Measurements from ENCODE around the gene CUX1.

Gene CUX1

GRCh38 chr7:102272075-102272916, 454.9 kb downstream of the CUX1 start:
- peak; percentile 78 for DNase-seq (ENCODE audit: low read depth)

DNA sequence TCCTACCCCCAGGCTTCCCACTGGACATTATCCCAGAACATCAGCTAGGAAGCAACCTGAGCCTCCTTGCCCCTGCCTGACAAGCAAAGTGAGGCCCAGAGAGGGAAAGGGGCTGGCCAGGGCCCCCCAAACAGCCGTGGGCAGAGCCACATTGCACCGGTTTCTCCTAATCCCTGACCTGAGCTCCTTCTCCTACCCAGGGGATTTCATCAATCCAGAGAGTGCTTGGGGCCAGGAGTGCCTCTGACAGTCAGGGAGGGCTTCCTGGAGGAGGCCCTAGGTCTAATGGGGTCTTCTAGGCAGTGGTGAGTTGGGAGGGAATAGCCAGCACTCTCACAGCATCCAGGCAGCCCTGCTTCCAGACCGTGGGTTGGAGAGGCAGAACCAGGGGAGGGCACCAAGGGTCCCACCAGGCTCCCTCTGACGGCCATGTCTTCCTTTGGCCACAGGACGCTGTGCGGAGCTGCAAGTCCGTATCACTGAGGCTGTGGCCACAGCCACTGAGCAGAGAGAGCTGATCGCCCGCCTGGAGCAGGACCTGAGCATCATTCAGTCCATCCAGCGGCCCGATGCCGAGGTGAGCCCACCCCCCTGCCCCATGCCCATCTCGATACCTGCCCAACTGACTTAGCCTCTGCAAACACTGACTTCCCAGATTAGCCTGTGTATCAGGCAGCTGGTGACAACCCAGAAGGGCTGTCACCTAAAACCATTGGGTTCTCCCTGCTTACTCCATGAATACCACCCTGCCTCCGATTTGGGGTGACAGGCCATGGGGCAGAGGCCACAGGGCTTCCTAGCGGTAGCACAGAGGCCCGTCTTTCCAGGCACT, 455.7 kb downstream of the CUX1 start:
- no peak for DNase-seq (ENCODE audit: low read depth)

- DNase-seq (ENCODE audit: low read depth), result peak; percentile 78
Observed at GRCh38 chr7:102273749-102274712, 456.6 kb downstream of the CUX1 start.

DNA sequence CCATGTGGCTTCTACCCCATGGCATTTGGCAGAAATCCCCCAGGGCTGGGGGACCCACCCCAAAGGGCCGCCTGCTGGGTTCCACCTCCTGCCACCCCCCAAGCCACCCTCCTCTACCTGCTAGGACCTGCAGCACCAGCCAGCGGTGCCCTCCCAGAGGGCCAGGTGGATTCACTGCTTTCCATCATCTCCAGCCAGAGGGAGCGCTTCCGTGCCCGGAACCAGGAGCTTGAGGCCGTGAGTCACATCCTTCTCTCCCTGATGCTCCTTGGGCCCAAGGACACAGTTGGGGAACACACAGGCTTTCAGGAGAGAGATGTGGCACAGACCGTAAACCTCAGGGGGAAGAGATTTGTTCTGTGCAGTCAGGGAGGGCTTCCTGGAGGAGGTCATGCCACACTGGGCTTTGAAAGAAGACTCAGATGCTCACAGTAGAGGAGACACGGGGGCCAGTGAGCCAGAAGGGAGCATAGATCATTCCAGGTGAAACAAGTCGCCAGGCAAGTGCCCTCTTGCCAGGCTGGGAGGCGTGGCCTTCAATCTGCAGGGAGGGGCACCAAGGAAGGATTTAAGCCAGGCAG, 457.8 kb downstream of the CUX1 start:
- peak; percentile 22 for DNase-seq (ENCODE audit: low read depth)

DNA sequence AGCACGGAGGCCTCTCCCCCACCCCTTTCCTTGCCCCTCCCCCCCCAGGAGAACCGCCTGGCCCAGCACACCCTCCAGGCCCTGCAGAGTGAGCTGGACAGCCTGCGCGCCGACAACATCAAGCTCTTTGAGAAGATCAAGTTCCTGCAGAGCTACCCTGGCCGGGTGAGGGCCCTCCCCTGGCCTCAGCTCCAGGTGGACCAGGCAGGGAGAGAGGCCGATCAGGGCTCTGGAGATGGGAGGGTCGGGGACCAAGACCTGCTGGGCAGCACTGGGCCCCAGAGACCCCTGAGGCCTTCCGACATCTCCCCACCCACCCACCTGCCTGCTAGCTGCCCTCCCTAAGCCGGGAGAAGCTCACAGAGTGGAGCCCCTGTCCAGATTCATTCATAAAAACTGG, 460.5 kb downstream of the CUX1 start:
- DNase-seq (ENCODE audit: low read depth), result no peak

- peak; percentile 35 for DNase-seq (ENCODE audit: low read depth)
Observed at GRCh38 chr7:102279537-102280400, 462.3 kb downstream of the CUX1 start.

DNA sequence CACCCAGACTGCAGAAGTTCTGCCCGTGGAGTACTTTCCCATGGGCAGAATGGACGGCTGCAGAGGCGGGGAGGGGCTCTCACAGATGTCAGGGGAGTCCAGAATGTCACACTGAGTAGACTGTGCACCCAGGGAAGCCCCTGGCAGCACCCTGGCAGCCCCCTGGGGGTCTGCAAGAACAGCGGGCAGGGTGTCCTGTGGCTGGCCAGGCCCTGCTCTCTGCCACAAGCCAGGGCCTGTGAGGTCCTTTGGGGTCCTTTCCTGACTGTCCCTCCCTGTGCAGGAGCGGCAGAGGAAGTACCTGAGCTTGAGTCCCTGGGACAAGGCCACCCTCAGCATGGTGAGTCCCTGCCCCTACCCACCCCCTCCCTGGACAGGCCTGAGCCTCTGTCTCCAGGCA, 463.1 kb downstream of the CUX1 start:
- no peak for DNase-seq (ENCODE audit: low read depth)

- DNase-seq (ENCODE audit: low read depth), result no peak
Observed at GRCh38 chr7:102281785-102282184, 464.4 kb downstream of the CUX1 start.

GRCh38 chr7:102282465-102283362, 465.3 kb downstream of the CUX1 start:
- DNase-seq (ENCODE audit: low read depth), result no peak

- no peak for DNase-seq (ENCODE audit: low read depth)
Observed at GRCh38 chr7:102283477-102284189, 466.2 kb downstream of the CUX1 start.

DNA sequence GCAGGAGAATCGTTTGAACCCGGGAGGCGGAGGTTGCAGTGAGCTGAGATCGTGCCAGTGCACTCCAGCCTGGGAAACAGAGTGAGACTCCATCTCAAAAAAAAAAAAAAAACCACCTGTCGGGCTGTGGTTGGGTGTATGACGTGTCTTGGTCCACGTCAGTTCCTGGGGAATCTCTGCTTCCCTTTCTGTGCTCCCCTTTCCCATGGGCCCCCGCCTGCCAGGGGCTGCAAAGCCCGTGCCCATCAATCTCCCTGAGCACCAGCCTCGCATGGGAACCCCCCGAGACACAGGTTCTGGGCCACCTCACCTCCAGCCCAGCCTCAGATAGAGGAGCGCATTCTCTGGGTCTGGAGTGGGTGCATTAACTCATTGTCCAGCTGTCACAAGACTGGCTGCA, 467.0 kb downstream of the CUX1 start:
- peak; percentile 53 for DNase-seq (ENCODE audit: low read depth)

DNA sequence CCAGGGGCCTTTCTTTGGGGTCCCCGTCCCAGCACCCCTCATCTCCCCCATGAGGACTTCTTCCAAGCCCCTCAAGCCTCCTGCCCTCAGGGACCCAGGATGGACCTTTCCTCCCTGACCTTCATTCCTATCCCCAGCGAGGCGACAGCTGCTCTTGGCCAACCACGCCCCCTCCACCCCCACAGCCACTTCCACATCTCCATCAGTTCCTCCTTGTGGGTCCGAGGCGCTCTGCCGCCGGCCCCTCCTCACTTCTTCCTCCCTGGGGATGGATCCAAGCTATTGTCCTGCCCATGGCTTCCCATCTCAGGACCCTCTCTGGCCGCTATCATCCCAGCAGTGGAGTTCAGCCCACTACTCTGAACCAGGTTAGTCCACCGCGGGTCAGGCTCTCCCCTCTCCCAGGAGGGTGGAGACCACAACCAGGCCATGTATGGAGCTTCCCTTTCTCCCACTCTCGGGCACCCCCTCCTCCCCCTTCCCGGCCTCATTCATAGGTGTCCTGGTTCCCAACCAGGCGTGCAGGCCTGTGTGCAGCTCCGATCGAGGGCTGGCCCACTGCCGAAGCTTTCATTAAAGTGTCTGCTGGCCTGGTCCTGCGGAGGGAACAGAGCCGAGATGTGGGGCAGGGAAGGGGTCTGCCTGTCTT, 467.6 kb downstream of the CUX1 start:
- DNase-seq (ENCODE audit: low read depth), result no peak

DNA sequence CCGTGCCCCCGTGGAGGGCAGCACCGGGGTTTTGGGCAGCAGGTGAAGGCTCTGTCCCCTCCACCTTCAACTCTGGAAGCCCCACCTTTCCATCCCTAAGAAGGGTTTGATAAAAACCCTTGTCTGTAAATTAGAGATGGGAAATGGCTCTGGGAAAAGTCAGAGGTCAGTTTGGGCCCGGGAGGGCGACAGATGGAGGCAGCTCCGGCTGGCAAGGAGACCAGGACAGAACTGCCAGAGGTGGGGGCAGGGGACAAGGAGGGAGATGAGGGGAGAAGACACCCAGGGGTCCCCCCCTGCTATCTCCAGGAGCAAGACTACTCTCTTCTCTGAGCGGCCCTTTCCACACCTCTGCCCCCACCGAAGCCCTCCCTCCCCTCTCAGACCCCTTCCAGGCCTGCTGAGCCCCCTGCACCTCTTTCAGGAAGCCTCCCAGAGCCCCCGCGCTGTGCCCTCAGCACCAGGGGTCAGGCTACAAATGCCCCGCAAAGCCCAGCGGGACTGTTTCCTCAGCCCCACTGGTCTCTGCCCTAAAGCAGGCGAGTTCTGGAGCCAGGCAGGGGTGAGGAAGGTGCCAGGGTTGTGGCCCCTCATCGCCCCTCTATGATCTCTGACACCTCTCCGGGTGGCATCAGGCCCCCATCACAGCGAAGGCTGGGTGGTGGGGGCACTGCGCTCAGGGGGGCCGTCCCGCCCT, 468.3 kb downstream of the CUX1 start:
- no peak for DNase-seq (ENCODE audit: low read depth)

GRCh38 chr7:102286237-102287110, 469.0 kb downstream of the CUX1 start, which contains the start of gene SH2B2:
TSS of gene SH2B2 (plus strand) at chr7:102286868. CDS start at chr7:102300551, 13,683 bp downstream.
- DNase-seq (ENCODE audit: low read depth), result peak; percentile 65

DNA sequence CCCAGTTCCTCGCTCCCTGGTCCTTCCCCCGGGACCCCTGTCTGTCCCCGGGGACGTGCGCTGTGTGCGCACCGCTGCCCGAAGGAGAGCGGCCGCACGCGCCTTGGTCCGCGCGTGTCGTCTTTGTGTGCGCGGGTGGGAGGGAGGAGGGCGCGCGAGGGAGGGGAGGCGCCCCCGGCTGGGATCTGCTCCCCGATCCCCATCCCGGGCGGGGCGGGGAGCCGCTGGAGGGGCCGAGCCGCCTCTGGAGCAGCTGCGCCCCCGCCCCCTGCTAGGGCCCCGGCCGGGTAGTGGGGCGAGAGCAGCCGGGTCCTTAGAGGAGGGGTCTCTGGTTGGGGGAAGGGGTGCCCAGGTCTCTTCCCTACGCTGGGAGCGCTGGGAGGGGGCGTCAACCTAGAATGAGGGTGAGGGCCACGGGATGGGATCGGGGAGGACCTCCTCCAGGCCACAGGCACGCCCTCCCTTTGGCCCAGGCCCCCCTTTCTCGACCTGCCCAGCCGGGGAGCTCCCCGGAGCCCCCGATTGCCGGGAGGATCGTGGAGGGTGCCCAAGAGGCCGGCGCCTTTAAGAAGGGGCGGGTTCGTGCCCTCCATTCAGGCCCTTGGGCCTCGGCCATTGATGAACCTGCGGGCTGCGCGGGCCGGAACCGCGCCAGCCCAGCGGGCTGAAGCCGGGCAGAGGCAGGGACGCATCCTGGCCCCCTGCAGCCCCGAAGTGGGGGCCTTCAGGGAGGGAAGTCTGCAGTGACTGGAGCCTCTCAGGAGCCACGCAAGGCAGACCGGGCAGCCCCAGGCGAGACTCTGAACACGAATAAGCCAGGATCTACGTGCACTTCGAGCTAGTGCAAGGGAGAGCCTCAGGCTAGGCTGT, 469.9 kb downstream of the CUX1 start:
- DNase-seq (ENCODE audit: low read depth), result no peak

GRCh38 chr7:102287981-102288278, 470.5 kb downstream of the CUX1 start:
- DNase-seq (ENCODE audit: low read depth), result no peak
